GM12878 (cell line): ENCODE results near the gene BNIP3. TPM values are rescaled to one million over a fixed set of nuclear protein-coding genes. Genes with fewer than 3 reads are reported as not detected.

Experiments
- BCL11A ChIP-seq: IDR thresholded peaks from 2 replicates; pipeline ENCODE4 v1.6.1; 2011; ENCODE audit warnings: low read depth, low read length
- BRCA1 ChIP-seq: IDR thresholded peaks from 2 replicates; pipeline ENCODE4 v1.6.1; 2011; ENCODE audit warnings: low read depth, low read length, improper control_type of control experiment
- FOXM1 ChIP-seq: IDR thresholded peaks from 2 replicates; pipeline ENCODE4 v1.6.1; 2012; ENCODE audit warnings: low read depth, mild to moderate bottlenecking, inconsistent platforms, low read length, moderate library complexity
- HSF1 ChIP-seq: fragments of 150-350 bp; IDR thresholded peaks from 2 replicates; pipeline ENCODE4 v1.6.1; 2014; ENCODE audit warnings: mild to moderate bottlenecking, low read depth, low read length
- MEF2A ChIP-seq: IDR thresholded peaks from 2 replicates; pipeline ENCODE4 v1.6.1; 2011; ENCODE audit warnings: low read depth, mild to moderate bottlenecking, low read length, moderate library complexity; ENCODE audit not compliant: insufficient read depth
- MEF2B ChIP-seq: fragments of 450-650 bp; IDR thresholded peaks from 2 replicates; pipeline ENCODE4 v1.6.1; 2018; ENCODE audit warnings: mild to moderate bottlenecking, moderate library complexity; ENCODE audit not compliant: partially characterized antibody, poor library complexity, severe bottlenecking
- MTA2 ChIP-seq: fragments of 450-650 bp; IDR thresholded peaks from 2 replicates; pipeline ENCODE4 v1.6.1; 2016; ENCODE audit warnings: low read depth, mild to moderate bottlenecking, moderate library complexity
- MXI1 ChIP-seq: fragments of 150-350 bp; IDR thresholded peaks from 2 replicates; pipeline ENCODE4 v1.6.1; 2011; ENCODE audit warnings: low read depth, mild to moderate bottlenecking, inconsistent platforms, low read length, improper control_type of control experiment
- NFYB ChIP-seq: IDR thresholded peaks from 2 replicates; pipeline ENCODE4 v1.6.1; 2011; ENCODE audit warnings: low read depth, mild to moderate bottlenecking, low read length, improper control_type of control experiment, moderate library complexity; ENCODE audit not compliant: insufficient read depth
- NKRF ChIP-seq: fragments of 450-650 bp; conservative IDR thresholded peaks from 2 replicates; pipeline ENCODE4 v1.6.1; 2017; ENCODE audit warnings: mild to moderate bottlenecking, moderate library complexity
- RELA ChIP-seq: fragments of 450-650 bp; IDR thresholded peaks from 2 replicates; pipeline ENCODE4 v1.8.0; 2014; ENCODE audit warnings: borderline replicate concordance; ENCODE audit not compliant: partially characterized antibody
- SMAD5 ChIP-seq: IDR thresholded peaks from 2 replicates; pipeline ENCODE4 v1.6.1; 2016; ENCODE audit warnings: antibody characterized with exemption, low read depth
- ZZZ3 ChIP-seq: IDR thresholded peaks from 2 replicates; pipeline ENCODE4 v1.6.1; 2011; ENCODE audit warnings: low read depth; ENCODE audit not compliant: control insufficient read depth, insufficient read length
- polyA plus RNA-seq, 11 experiments: library from polyadenylated mRNA; depleted of rRNA in 4 of 11; unstranded in 6 of 11; stranded (reverse) in 5 of 11; fragments of >200 nt; fragmentation: Nextera tagmentation in 4 of 11; fragmentation: Illumina TruSeq in 1 of 11; extraction: Ambion mirVana in 4 of 11; extraction: Trizol in 1 of 11; gene quantifications; 1 replicate in 1 of 11; 2 replicates in 10 of 11; pipeline versions ENCODE4 v1.2.1 to v1.2.3, GENCODE V29; 2011 to 2016; ENCODE audit warnings: inconsistent platforms in 2 of 11, missing spikeins in 2 of 11, low read depth in 1 of 11
- total RNA-seq, 4 experiments: library from RNA; depleted of rRNA in 3 of 4; stranded (reverse); fragments of >200 nt in 3 of 4; fragmentation: Illumina TruSeq in 1 of 4; extraction: Trizol in 1 of 4; gene quantifications; 2 replicates each; pipeline versions ENCODE4 v1.2.1 to v1.2.3, GENCODE V29; 2013 to 2021

The BNIP3 gene
- total and polyA plus RNA-seq, 10 of the 15 experiments (the other 5 are each of a cell fraction or from before 2014, with no cell fraction given) = 7.7 to 122 (median 29.9) TPM

DNA sequence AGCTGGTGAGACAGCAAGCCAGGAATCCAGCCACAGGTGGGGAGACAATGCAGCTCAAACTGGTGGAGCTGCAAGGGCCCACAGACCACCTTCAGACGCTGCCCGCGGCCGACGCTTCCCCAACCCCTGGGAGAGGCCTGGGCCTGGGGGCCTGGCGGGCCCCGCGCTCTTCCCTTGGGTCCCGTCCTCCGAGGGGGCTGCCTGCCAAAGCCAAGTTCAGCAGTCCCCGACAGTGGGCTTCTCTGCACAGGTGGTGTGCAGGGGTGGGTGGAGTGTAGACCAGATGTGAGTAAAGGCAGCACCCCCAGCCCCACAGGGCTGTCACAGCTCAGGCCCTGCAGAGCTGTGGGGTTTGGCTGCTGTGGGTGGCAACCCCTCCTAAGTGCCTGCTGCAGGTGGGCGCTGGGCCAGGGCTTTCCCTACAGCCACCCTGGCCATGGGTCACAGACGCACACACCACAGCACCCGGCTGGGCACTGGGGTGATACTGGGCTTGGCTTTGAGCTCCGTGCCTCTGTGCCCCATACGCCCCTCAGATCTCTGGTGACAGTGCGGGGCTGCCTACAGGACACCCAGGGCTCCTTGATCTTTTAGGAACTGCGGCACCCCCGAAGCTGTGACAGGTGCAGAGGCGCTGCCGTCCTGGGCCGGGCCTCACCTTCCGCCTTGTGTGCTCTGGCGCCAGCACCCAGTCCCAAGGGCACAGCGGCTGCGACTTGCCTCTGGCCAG is 20.5 kb downstream of the BNIP3 start (continued):
- TF ChIP-seq NFYB (no peak), HSF1 (no peak), SMAD5 (no peak), ZZZ3 (no peak), MXI1 (no peak), MEF2A (no peak), FOXM1 (no peak), MTA2 (no peak), RELA (no peak), BCL11A (no peak), NKRF (no peak), BRCA1 (no peak), MEF2B (no peak)
- TF ChIP-seq, all 136 proteins: peak for 0
